Brain microvascular endothelial cell (primary cell): Measurements from ENCODE around the gene GALNT8.

Experiments
- DNase-seq: peaks from one replicate; pipeline ENCODE4 v3.0.0-alpha.2; 2020
- H3K27ac ChIP-seq: fragments of 250-450 bp; sonication (Bioruptor Pico); 2 replicates; pipeline ENCODE4 v1.5.1; 2020; ENCODE audit warnings: mild to moderate bottlenecking, moderate library complexity
- H3K27me3 ChIP-seq: fragments of 250-450 bp; sonication (Bioruptor Pico); replicated peaks from 2 replicates; pipeline ENCODE4 v1.5.1; 2020; ENCODE audit warnings: mild to moderate bottlenecking
- H3K36me3 ChIP-seq: fragments of 250-450 bp; sonication (Bioruptor Pico); replicated peaks from 2 replicates; pipeline ENCODE4 v1.5.1; 2020; ENCODE audit warnings: mild to moderate bottlenecking
- H3K4me3 ChIP-seq: 2 replicates; pipeline ENCODE4 v1.5.1; 2011; ENCODE audit warnings: low read depth, mild to moderate bottlenecking, control low read depth, low read length, moderate library complexity
- in situ Hi-C: cut with HindIII; loops from 2 replicates; pipeline ENCODE4 v1.10.0; 2017; ENCODE audit warnings: low sequenced_read_pairs, low pct_ligation_motif_present
- TF ChIP-seq, protein P1 (sequence below): IDR thresholded peaks from 2 replicates; pipeline ENCODE4 v1.5.1; 2011; ENCODE audit warnings: low read depth, mild to moderate bottlenecking, moderate library complexity, low read length, control low read depth, inconsistent platforms; ENCODE audit errors: missing control alignments

GALNT8 gene

GRCh38 chr12:4796216-4796615 lies 76.0 kb downstream of the GALNT8 start:
- Histone ChIP-seq H3K36me3 (no peaks in the 10 kb centered on the region), H3K27me3 (no peaks in the 10 kb centered on the region), H3K4me3 (no peak overlapping the region), H3K27ac (no peak overlapping the region)
- TF ChIP-seq, protein P1, sequence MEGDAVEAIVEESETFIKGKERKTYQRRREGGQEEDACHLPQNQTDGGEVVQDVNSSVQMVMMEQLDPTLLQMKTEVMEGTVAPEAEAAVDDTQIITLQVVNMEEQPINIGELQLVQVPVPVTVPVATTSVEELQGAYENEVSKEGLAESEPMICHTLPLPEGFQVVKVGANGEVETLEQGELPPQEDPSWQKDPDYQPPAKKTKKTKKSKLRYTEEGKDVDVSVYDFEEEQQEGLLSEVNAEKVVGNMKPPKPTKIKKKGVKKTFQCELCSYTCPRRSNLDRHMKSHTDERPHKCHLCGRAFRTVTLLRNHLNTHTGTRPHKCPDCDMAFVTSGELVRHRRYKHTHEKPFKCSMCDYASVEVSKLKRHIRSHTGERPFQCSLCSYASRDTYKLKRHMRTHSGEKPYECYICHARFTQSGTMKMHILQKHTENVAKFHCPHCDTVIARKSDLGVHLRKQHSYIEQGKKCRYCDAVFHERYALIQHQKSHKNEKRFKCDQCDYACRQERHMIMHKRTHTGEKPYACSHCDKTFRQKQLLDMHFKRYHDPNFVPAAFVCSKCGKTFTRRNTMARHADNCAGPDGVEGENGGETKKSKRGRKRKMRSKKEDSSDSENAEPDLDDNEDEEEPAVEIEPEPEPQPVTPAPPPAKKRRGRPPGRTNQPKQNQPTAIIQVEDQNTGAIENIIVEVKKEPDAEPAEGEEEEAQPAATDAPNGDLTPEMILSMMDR: no peak
- no peak for DNase-seq
- in situ Hi-C loops: no loop called here

DNA sequence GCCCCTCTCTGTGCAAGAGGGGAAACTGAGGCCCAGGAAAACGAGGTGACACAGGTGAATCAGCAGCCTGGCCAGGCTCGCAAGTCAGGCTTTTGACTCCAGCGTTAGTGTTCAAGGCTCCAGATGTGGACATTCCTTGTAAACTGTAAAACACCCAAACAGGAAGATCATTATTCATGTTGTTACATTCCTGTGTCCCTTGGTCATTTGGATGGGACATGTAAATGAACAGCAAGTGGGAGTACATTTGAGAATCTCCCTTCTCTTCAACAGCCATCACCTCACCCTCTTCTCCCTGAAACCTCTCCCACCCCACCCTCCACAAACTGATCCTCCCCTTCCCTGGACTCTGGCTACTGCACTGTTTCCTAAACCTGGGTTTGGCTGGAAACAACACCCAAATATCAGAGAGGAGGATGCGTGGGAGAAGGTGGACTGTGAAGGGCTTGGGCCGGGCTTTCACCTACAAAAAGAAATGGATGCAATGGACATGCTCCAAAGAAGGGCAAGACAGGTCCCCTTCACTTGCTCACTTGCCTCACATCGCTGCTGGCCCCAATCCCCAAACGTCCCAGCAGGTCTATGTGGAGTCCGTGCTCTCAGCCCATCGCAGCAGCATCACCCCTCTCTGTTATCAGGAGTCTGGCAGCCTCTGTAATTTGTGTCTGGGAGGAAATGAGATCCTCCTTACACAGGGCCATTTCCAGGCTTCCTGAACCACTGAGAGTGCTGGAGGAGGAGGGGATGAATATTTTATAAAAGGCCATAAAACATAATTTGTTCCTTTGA lies 76.7 kb downstream of the GALNT8 start:
- no peak for DNase-seq
- H3K4me3 ChIP-seq: no peak overlapping the region
- in situ Hi-C loops: no loop called here
- no peaks in the 10 kb centered on the region for H3K27me3 ChIP-seq
- H3K27ac ChIP-seq: no peak overlapping the region
- TF ChIP-seq, protein P1: no peak
- no peaks in the 10 kb centered on the region for H3K36me3 ChIP-seq

- H3K27me3 ChIP-seq: no peaks in the 10 kb centered on the region
- no peak overlapping the region for H3K27ac ChIP-seq
- in situ Hi-C loops: no loop called here
- DNase-seq: no peak
- H3K36me3 ChIP-seq: no peaks in the 10 kb centered on the region
- H3K4me3 ChIP-seq: no peak overlapping the region
- TF ChIP-seq, protein P1: no peak
These were observed 80.4 kb downstream of the GALNT8 start for GRCh38 chr12:4800555-4800954.

GRCh38 chr12:4802841-4803240 lies 82.6 kb downstream of the GALNT8 start:
- H3K27me3 ChIP-seq: no peaks in the 10 kb centered on the region
- DNase-seq: no peak
- H3K27ac ChIP-seq: no peak overlapping the region
- TF ChIP-seq, protein P1: no peak
- no peaks in the 10 kb centered on the region for H3K36me3 ChIP-seq
- no peak overlapping the region for H3K4me3 ChIP-seq
- in situ Hi-C loops: no loop called here

- peaks cover 17% of the 10 kb centered on the region for H3K27me3 ChIP-seq
These were observed 86.4 kb downstream of the GALNT8 start for GRCh38 chr12:4806439-4807115.

More at GRCh38 chr12:4806439-4807115, 86.4 kb downstream of the GALNT8 start:
- TF ChIP-seq, protein P1: no peak
- H3K27ac ChIP-seq: no peak overlapping the region
- DNase-seq: no peak
- in situ Hi-C loops: no loop called here
- no peak overlapping the region for H3K4me3 ChIP-seq
- no peaks in the 10 kb centered on the region for H3K36me3 ChIP-seq
